ENCODE data around the gene KANK4.

KANK4 gene

GRCh38 chr1:62318756-62319544 is at the start of gene KANK4:
KANK4 (minus strand) TSS chr1:62319434; CDS start chr1:62281564, 37,870 bp downstream.
- no peak for TF ChIP-seq CTCF (conservative IDR thresholded peaks at IDR 0.05)
- H3K27ac ChIP-seq, result no peak within 1 kb of the TSS

DNA sequence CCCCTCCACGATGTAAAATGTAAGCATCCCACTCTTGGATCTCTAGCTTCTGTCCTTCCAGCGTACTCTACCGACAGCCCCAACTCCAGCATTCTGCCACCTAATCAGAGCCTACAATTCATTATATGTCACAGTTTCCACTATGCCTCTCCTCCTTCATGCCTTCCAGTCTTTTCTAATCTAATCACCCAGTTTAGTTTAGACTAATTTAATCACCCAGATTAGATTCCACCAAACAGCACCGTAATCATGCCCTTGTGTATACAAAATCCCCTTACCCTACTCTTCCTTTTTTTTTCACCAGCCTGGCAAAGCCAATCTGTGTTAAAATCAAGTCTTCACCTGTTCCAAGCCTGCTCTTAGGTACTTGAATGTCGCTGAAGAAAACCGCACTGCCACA is 49.8 kb upstream of the KANK4 start:
- H3K27ac ChIP-seq, result no peak overlapping the region
- TF ChIP-seq CTCF (conservative IDR thresholded peaks at IDR 0.05), result no peak

DNA sequence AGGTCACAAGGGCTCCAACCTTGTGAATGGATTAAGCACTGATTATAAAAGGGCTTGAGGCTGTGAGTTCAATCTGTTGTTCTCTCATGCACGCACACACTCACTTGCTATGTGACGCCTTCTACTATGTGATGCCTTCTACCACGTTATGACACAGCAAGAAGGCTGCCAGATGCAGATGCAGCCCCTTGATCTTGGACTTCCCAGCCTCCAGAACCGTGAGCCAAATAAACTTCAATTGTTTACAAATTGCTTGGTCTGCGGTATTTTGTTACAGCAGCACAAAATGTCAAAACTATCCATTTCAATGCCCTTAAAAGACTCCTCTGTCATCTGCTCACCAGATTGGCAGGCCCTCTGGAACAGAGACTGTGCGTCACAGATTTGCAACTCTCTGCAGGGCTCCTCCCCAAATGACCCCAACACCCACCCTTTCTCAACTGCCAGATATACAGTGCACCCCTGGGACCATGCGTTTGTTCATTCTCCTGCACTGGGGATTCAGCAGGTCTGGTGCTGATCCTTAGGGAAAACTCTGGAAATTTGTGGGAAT is 47.8 kb upstream of the KANK4 start:
- no peak overlapping the region for H3K27ac ChIP-seq
- TF ChIP-seq CTCF (conservative IDR thresholded peaks at IDR 0.05), result no peak

- TF ChIP-seq CTCF (conservative IDR thresholded peaks at IDR 0.05), result no peak
- H3K27ac ChIP-seq, result no peak overlapping the region
Measured at GRCh38 chr1:62364721-62365120, 45.5 kb upstream of the KANK4 start.

- H3K27ac ChIP-seq, result no peak overlapping the region
- no peak for TF ChIP-seq CTCF (conservative IDR thresholded peaks at IDR 0.05)
Measured at GRCh38 chr1:62362926-62363325, 43.7 kb upstream of the KANK4 start.

DNA sequence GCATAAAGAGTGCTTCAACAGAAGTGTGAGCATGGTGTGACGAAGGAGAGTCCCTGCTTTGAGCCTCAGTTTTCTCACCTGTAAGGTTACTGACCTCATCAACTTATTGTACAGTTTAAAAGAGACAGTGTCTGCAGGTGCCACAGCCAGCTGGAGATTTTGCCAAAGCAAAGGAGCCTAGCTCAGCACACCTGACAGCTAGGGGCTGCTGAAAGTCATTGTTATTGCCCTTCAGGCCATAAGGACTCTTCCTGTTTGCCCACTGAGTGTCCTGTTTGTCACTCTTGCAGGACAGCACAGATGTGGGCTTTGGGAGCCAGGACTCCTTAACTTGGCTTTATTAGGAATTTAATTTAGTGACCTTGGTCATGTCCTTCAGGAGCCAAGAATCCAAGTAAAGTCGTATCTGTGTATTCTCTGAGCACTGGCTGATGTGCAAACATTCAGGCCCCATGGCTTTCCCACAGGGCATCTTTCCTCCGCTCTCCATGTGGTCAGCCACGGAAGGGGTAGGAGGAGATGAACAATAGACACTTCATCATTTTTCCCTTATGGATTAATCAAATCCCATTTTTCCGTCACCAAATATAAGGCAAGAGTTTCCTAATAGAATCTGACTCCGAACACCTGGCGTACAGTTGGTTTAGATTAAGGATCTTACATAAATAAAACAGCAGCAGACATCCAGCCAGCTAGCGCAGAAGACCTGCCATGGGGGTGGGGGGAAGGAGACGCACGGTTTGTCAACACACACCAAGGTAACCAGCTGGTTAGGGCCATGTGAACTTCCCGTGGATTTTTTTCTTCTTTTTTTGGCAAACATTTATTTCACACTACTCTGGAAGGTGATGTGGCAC is 43.1 kb upstream of the KANK4 start:
- TF ChIP-seq CTCF (conservative IDR thresholded peaks at IDR 0.05), result no peak
- H3K27ac ChIP-seq, result no peak overlapping the region

DNA sequence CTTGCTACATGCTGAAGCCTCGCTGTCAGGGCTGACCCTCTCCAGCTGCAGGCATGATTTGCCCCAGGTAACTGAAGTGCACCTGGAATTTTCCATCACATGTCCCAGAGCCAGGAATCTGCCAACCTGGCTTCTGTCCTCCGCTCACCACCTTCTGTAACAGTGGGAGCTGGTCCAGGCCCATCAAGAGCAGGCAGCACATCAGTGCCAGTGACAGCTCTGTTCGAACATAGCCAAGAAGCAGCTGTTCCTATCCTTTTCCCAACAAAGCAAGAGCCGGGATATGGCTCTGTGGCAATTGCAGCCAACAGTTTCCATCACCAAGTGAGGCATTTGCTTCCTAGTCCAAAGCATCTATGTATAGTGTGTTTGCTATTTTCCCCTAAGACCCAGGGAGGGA is 42.2 kb upstream of the KANK4 start:
- no peak for TF ChIP-seq CTCF (conservative IDR thresholded peaks at IDR 0.05)
- H3K27ac ChIP-seq, result no peak overlapping the region
